PC-9 (cell line): Measurements from ENCODE around the gene CD2BP2. TPM values are rescaled to one million over a fixed set of nuclear protein-coding genes. Genes with fewer than 3 reads are reported as not detected.

ENCODE experiments used
- BruUV-seq: library from RNA; stranded (reverse); fragments of 400-500 nt; replicated peaks from 2 replicates; lab custom pipeline; 2021; lab: Mats Ljungman, UMichigan
- CTCF ChIA-PET: fragments of 300-600 bp; sonication (Branson Sonifier 250); formaldehyde crosslinking; loops from one replicate; lab custom pipeline; 2022; ENCODE audit warnings: antibody characterized with exemption; lab: Charles Lee
- POLR2A ChIA-PET: fragments of 300-600 bp; sonication (Branson Sonifier 250); formaldehyde crosslinking; loops from one replicate; lab custom pipeline; 2022; ENCODE audit warnings: antibody characterized with exemption; ENCODE audit not compliant: unreplicated experiment; lab: Charles Lee
- DNase-seq, 2 experiments: peaks; one replicate each; pipeline versions ENCODE4 v3.0.0 to v3.0.0-alpha.2; 2015 to 2022; ENCODE audit warnings: mixed read lengths in 1 of 2
- H2AFZ ChIP-seq: fragments of 200-600 bp; sonication (generic); 2 replicates; pipeline ENCODE4 v1.8.1; 2017; ENCODE audit warnings: antibody characterized with exemption
- H3F3A ChIP-seq: fragments of 200-600 bp; sonication (generic); 2 replicates; pipeline ENCODE4 v1.8.1; 2017; ENCODE audit warnings: antibody characterized with exemption, mild to moderate bottlenecking, low read depth; ENCODE audit not compliant: insufficient read depth
- H3K27ac ChIP-seq: fragments of 200-600 bp; sonication (generic); 2 replicates; pipeline ENCODE4 v1.6.1; 2016; ENCODE audit warnings: mixed run types
- H3K27me3 ChIP-seq: fragments of 200-600 bp; sonication (generic); 2 replicates; pipeline ENCODE4 v1.6.1; 2016; ENCODE audit warnings: low read depth, mixed run types; ENCODE audit not compliant: insufficient read depth
- H3K36me3 ChIP-seq: fragments of 200-600 bp; sonication (generic); 2 replicates; pipeline ENCODE4 v1.6.1; 2016; ENCODE audit warnings: low read depth, mixed run types
- H3K4me1 ChIP-seq: fragments of 200-600 bp; sonication (generic); replicated peaks from 2 replicates; pipeline ENCODE4 v1.6.1; 2016; ENCODE audit warnings: mixed run types; ENCODE audit not compliant: insufficient read depth
- H3K4me2 ChIP-seq: fragments of 200-600 bp; sonication (generic); 2 replicates; pipeline ENCODE4 v1.6.1; 2017; ENCODE audit warnings: mixed run types
- H3K4me3 ChIP-seq: fragments of 200-600 bp; sonication (generic); 2 replicates; pipeline ENCODE4 v1.6.1; 2016; ENCODE audit warnings: mixed run types
- H3K79me2 ChIP-seq: fragments of 200-600 bp; sonication (generic); 2 replicates; pipeline ENCODE4 v1.6.1; 2017; ENCODE audit warnings: low read depth, mixed run types
- H3K9me2 ChIP-seq: fragments of 200-600 bp; sonication (generic); 2 replicates; pipeline ENCODE4 v1.8.1; 2017; ENCODE audit warnings: mild to moderate bottlenecking; ENCODE audit not compliant: insufficient read depth
- H3K9me3 ChIP-seq: fragments of 200-600 bp; sonication (generic); 2 replicates; pipeline ENCODE4 v1.8.1; 2016; ENCODE audit warnings: low read depth; ENCODE audit not compliant: insufficient read depth
- H4K20me1 ChIP-seq: fragments of 200-600 bp; sonication (generic); 2 replicates; pipeline ENCODE4 v1.8.1; 2017; ENCODE audit not compliant: insufficient read depth
- EZH2 ChIP-seq: fragments of 200-600 bp; sonication (generic); IDR thresholded peaks from 2 replicates; pipeline ENCODE4 v1.8.0; 2017; ENCODE audit warnings: antibody characterized with exemption, low read depth
- intact Hi-C: fragments of 100-400 bp; cut with micrococcal nuclease; formaldehyde crosslinking; loops from one replicate; pipeline ENCODE4 v1.10.0; 2022; ENCODE audit not compliant: unreplicated experiment
- total RNA-seq: library from RNA; stranded (reverse); gene quantifications from 2 replicates; pipeline ENCODE4 v1.2.3, GENCODE V29; 2021
- TF ChIP-seq, protein P1 (sequence below): fragments of 200-600 bp; sonication (generic); conservative IDR thresholded peaks from 2 replicates; pipeline ENCODE4 v1.6.1; 2017; ENCODE audit warnings: mixed run types, antibody characterized with exemption, mild to moderate bottlenecking, moderate library complexity

The CD2BP2 gene
- total RNA-seq, 1 experiment from 2014 or later, result 84.6 TPM

DNA sequence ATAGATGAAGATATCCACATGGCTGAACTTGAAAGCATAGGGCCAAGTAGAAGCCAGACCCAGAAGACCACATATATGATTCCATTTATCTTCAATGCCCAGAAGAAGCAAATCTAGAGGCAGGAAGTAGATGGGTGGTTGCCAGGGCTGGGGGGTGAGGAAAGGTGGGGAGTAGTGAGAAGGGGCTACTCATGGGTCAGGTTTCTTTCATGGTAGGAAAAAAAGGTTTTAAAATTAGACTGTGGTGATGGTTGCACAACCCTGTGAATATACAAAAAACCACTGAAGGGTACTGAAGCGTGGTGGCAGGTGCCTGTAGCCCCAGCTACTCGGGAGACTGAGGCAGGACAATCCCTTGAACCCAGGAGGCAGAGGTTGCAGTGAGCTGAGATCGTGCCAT is 5.4 kb downstream of the CD2BP2 start:
- H3K4me1 ChIP-seq, result peaks cover 5% of the 10 kb centered on the region
- H3K27me3 ChIP-seq, result no peaks in the 10 kb centered on the region
- no peak overlapping the region for H3K4me2 ChIP-seq
- BruUV-seq, result no TSS peak
- no peak overlapping the region for H3K4me3 ChIP-seq
- CTCF ChIA-PET, result no interaction called here
- no peak overlapping the region for H3K27ac ChIP-seq
- peaks cover 18% of the 10 kb centered on the region for H3K79me2 ChIP-seq
- H3K36me3 ChIP-seq, result peaks cover 13% of the 10 kb centered on the region; the same call in 1 of the 2 replicates
- peaks cover 6% of the 10 kb centered on the region for H4K20me1 ChIP-seq
- H3K9me2 ChIP-seq, result no peaks in the 10 kb centered on the region
- H2AFZ ChIP-seq, result no peak overlapping the region
- no peaks in the 10 kb centered on the region for H3K9me3 ChIP-seq
- DNase-seq, result no peak
- POLR2A ChIA-PET, result no interaction called here
- intact Hi-C loops, result no loop called here
- H3F3A ChIP-seq, result peaks cover 27% of the 10 kb centered on the region
- TF ChIP-seq EZH2, result no peak
- TF ChIP-seq, protein P1, sequence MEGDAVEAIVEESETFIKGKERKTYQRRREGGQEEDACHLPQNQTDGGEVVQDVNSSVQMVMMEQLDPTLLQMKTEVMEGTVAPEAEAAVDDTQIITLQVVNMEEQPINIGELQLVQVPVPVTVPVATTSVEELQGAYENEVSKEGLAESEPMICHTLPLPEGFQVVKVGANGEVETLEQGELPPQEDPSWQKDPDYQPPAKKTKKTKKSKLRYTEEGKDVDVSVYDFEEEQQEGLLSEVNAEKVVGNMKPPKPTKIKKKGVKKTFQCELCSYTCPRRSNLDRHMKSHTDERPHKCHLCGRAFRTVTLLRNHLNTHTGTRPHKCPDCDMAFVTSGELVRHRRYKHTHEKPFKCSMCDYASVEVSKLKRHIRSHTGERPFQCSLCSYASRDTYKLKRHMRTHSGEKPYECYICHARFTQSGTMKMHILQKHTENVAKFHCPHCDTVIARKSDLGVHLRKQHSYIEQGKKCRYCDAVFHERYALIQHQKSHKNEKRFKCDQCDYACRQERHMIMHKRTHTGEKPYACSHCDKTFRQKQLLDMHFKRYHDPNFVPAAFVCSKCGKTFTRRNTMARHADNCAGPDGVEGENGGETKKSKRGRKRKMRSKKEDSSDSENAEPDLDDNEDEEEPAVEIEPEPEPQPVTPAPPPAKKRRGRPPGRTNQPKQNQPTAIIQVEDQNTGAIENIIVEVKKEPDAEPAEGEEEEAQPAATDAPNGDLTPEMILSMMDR, result no peak

- TF ChIP-seq EZH2, result no peak
- TF ChIP-seq, protein P1, result no peak
- BruUV-seq, result no TSS peak
- CTCF ChIA-PET, result no interaction called here
Observed at GRCh38 chr16:30348929-30349328, 6.2 kb downstream of the CD2BP2 start.

GRCh38 chr16:30348113-30348512 is 7.0 kb downstream of the CD2BP2 start:
- no TSS peak for BruUV-seq
- H3K36me3 ChIP-seq, result peaks cover 13% of the 10 kb centered on the region; the same call in 1 of the 2 replicates
- DNase-seq, result no peak
- no peak overlapping the region for H3K27ac ChIP-seq
- H3K9me2 ChIP-seq, result no peaks in the 10 kb centered on the region
- no peak overlapping the region for H2AFZ ChIP-seq
- H3K9me3 ChIP-seq, result no peaks in the 10 kb centered on the region
- H3K4me2 ChIP-seq, result no peak overlapping the region
- no peak for TF ChIP-seq EZH2
- TF ChIP-seq, protein P1, result no peak
- POLR2A ChIA-PET, result no interaction called here
- CTCF ChIA-PET, result no interaction called here
- intact Hi-C loops, result no loop called here
- no peaks in the 10 kb centered on the region for H3K4me1 ChIP-seq
- H3K27me3 ChIP-seq, result no peaks in the 10 kb centered on the region
- no peaks in the 10 kb centered on the region; the same call in 1 of the 2 replicates for H4K20me1 ChIP-seq
- H3F3A ChIP-seq, result peaks cover 24% of the 10 kb centered on the region; the same call in 1 of the 2 replicates
- no peak overlapping the region for H3K4me3 ChIP-seq
- peaks cover 2% of the 10 kb centered on the region for H3K79me2 ChIP-seq

More at GRCh38 chr16:30348929-30349328, 6.2 kb downstream of the CD2BP2 start:
- Histone ChIP-seq H3K9me2 (no peaks in the 10 kb centered on the region), H2AFZ (no peak overlapping the region), H3K79me2 (peaks cover 11% of the 10 kb centered on the region), H3K4me3 (no peak overlapping the region), H3F3A (peaks cover 24% of the 10 kb centered on the region; the same call in 1 of the 2 replicates), H4K20me1 (peaks cover 3% of the 10 kb centered on the region), H3K36me3 (peaks cover 13% of the 10 kb centered on the region; the same call in 1 of the 2 replicates), H3K27me3 (no peaks in the 10 kb centered on the region), H3K4me1 (peaks cover 3% of the 10 kb centered on the region), H3K9me3 (no peaks in the 10 kb centered on the region), H3K27ac (no peak overlapping the region), H3K4me2 (no peak overlapping the region)
- intact Hi-C loops, result no loop called here
- DNase-seq, result no peak
- POLR2A ChIA-PET, result interaction anchor here (0.6 kb wide), 2 partner anchors 159 to 870 kb away, joined by 3 to 21 read pairs; no protein-coding TSS in a partner anchor
